Measurements from ENCODE around the gene TSPAN3. TPM values are rescaled to one million over a fixed set of nuclear protein-coding genes. Genes with fewer than 3 reads are reported as not detected.
A peak's percentile ranks its signal among the peaks of the same experiment; 100 is the strongest.

Gene TSPAN3
- total RNA-seq, 2 experiments from 2014 or later, result 14.7 to 15.5 TPM

GRCh38 chr15:76999996-77000395 is 70.9 kb downstream of the TSPAN3 start:
- H3K36me3 Mint-ChIP-seq (ENCODE audit: low read depth), result peaks cover 58% of the 10 kb centered on the region
- H3K27ac ChIP-seq (ENCODE audit: low read depth in 1 of 2, low read length in 2 of 2), result peak overlapping the region; percentile 26 to 69
- peaks cover 32% of the 10 kb centered on the region for H3K36me3 ChIP-seq (ENCODE audit: insufficient read depth, low read length)
- H3K4me3 ChIP-seq (ENCODE audit: low read length), result no peak overlapping the region
- peaks cover 94% of the 10 kb centered on the region for H3K4me1 Mint-ChIP-seq (ENCODE audit: low read depth)
- H3K27ac Mint-ChIP-seq, result peak overlapping the region; percentile 98
- H3K4me3 Mint-ChIP-seq, result no peak overlapping the region
- TF ChIP-seq, protein P1, sequence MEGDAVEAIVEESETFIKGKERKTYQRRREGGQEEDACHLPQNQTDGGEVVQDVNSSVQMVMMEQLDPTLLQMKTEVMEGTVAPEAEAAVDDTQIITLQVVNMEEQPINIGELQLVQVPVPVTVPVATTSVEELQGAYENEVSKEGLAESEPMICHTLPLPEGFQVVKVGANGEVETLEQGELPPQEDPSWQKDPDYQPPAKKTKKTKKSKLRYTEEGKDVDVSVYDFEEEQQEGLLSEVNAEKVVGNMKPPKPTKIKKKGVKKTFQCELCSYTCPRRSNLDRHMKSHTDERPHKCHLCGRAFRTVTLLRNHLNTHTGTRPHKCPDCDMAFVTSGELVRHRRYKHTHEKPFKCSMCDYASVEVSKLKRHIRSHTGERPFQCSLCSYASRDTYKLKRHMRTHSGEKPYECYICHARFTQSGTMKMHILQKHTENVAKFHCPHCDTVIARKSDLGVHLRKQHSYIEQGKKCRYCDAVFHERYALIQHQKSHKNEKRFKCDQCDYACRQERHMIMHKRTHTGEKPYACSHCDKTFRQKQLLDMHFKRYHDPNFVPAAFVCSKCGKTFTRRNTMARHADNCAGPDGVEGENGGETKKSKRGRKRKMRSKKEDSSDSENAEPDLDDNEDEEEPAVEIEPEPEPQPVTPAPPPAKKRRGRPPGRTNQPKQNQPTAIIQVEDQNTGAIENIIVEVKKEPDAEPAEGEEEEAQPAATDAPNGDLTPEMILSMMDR (IDR thresholded peaks at IDR 0.05), result no peak
- CTCF ChIA-PET, result no interaction called here
- no peaks in the 10 kb centered on the region for H3K9me3 Mint-ChIP-seq
- no peak for ATAC-seq (ENCODE audit: poor library complexity)
- intact Hi-C loops (cut with DNase I, micrococcal nuclease), result loop anchor here (5.0 to 10.0 kb wide), 2 partner anchors 68 to 425 kb away; partner anchors contain the start of genes RCN2 (in 2 of the 2), HMG20A (in 1 of the 2) and PEAK1 (in 1 of the 2)
- POLR2A ChIA-PET, result no interaction called here
- no peaks in the 10 kb centered on the region for H3K27me3 Mint-ChIP-seq
- H3K9me3 ChIP-seq (ENCODE audit: control insufficient read depth in 1 of 2, insufficient read depth in 1 of 2, low read length in 2 of 2), result no peaks in the 10 kb centered on the region
- DNase-seq, result peak in 4 of 14 experiments; percentile 38 to 49 (median 40)
- H3K27me3 ChIP-seq (ENCODE audit: control insufficient read depth in 1 of 2, insufficient read depth in 2 of 2, low read length in 2 of 2), result no peaks in the 10 kb centered on the region
- peaks cover 94% of the 10 kb centered on the region for H3K4me1 ChIP-seq (ENCODE audit: insufficient read depth, low read length)

DNA sequence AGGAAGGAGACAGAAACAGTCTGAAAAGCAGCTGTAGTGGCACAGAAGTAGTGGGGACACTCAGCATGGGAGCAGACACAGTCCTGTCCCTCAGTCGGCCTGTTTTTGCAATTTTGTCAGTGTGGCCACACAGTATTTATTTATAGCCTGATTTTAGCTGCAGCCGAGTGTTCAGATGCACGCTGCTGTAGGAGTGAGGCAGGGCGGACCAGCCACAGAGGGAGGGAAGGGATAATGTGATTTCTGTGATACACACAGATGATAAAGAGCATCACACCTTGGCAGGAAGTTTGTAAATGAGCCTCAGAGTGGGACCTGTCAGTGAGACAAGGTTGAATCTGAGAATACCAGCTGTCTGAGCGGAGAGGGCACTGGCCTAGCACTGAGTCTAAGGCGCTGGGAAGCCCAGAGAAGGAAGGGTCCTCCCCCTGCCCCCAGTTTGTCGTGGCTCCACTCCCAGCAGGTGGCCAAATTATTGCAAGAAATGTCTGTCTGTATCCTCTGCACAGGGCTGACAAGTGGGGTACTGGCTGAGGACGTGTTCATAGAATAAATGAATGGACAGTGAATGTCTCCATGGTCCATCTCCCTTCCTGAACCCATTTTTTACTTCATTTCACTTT is 72.1 kb downstream of the TSPAN3 start:
- POLR2A ChIA-PET, result interaction anchor here (0.9 to 6.4 kb wide), 4 partner anchors 18 to 72 kb away, joined by 3 to 124 read pairs (median 19); partner anchors contain the start of gene TSPAN3
- peak overlapping the region; percentile 26 to 88 for H3K27ac ChIP-seq (ENCODE audit: low read depth in 1 of 2, low read length in 2 of 2)
- DNase-seq, result peak in 3 of 14 experiments; percentile 47 to 51 (median 50)

More for the DNA sequence above, 72.1 kb downstream of the TSPAN3 start:
- no peaks in the 10 kb centered on the region for H3K27me3 ChIP-seq (ENCODE audit: control insufficient read depth in 1 of 2, insufficient read depth in 2 of 2, low read length in 2 of 2)
- Mint-ChIP-seq H3K4me1 (ENCODE audit: low read depth) (peaks cover 94% of the 10 kb centered on the region), H3K36me3 (ENCODE audit: low read depth) (peaks cover 50% of the 10 kb centered on the region), H3K9me3 (no peaks in the 10 kb centered on the region), H3K27ac (peak overlapping the region; percentile 98), H3K4me3 (peak overlapping the region; percentile 95), H3K27me3 (no peaks in the 10 kb centered on the region)
- H3K4me1 ChIP-seq (ENCODE audit: insufficient read depth, low read length), result peaks cover 94% of the 10 kb centered on the region
- H3K9me3 ChIP-seq (ENCODE audit: control insufficient read depth in 1 of 2, insufficient read depth in 1 of 2, low read length in 2 of 2), result no peaks in the 10 kb centered on the region
- ATAC-seq (ENCODE audit: poor library complexity), result no peak
- H3K36me3 ChIP-seq (ENCODE audit: insufficient read depth, low read length), result peaks cover 30% of the 10 kb centered on the region
- intact Hi-C loops (cut with DNase I, micrococcal nuclease), result loop anchor here (5.0 to 10.0 kb wide), 2 partner anchors 66 to 426 kb away; partner anchors contain the start of genes RCN2 (in 2 of the 2), HMG20A (in 1 of the 2) and PEAK1 (in 1 of the 2)
- H3K4me3 ChIP-seq (ENCODE audit: low read length), result peak overlapping the region; percentile 2
- CTCF ChIA-PET, result interaction anchor here (0.7 to 2.1 kb wide), 3 partner anchors 15 to 25 kb away, joined by 3 to 5 read pairs (median 3); no protein-coding TSS in a partner anchor
- TF ChIP-seq, protein P1 (IDR thresholded peaks at IDR 0.05), result no peak
